ENCODE data around the gene HERC2. TPM values are rescaled to one million over a fixed set of nuclear protein-coding genes. Genes with fewer than 3 reads are reported as not detected.

HERC2 gene
- total RNA-seq, result 35.8 and 41.6 TPM in 2 replicates

GRCh38 chr15:28322129-28322588 lies at the start of gene HERC2:
TSS of gene HERC2 (minus strand) at chr15:28322179. CDS start at chr15:28321433, 746 bp downstream.

DNA sequence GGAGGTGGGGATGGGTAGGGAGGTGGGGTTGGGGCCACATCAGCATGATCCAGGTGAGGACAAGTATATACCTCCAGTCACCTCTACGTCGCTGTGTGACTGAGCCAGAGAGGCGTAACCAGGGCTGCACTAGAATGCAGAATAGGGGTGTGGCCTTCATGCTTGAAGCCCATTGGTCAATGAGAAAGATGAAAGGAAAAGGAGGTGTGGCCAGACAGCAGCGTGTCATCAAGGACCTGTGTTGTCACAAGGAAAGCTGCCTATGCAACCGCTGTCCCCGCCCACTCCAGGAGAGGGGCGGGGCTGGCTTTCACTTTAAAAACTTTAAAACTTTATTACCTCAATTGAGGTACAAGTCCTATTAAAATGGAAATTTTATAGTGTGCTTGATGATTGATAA lies 36.0 kb upstream of the HERC2 start, which contains the start of gene GOLGA6L24:
Gene GOLGA6L24, minus strand, starts transcription at position 101 of the 400 bp plus-strand sequence. Its CDS starts 61 bp downstream, at position 40.

GRCh38 chr15:28098766-28099554 lies 223.0 kb downstream of the HERC2 start, which contains the start of gene OCA2:
TSS of gene OCA2 (minus strand) at chr15:28099315. CDS start at chr15:28081874, 17,441 bp downstream.

Other genes with a start within 250 kb of the HERC2 start
- not detected in 2 replicates for gene OCA2, start 222.9 kb downstream of the HERC2 start, total RNA-seq
- gene GOLGA6L24, start 35.9 kb upstream of the HERC2 start, total RNA-seq, result not detected in 2 replicates
- not detected in 2 replicates for gene GOLGA8F, start 56.5 kb upstream of the HERC2 start, total RNA-seq
- not detected in 2 replicates for gene GOLGA8G, start 210.8 kb upstream of the HERC2 start, total RNA-seq
- not detected in 2 replicates for gene GOLGA6L25, start 231.4 kb upstream of the HERC2 start, total RNA-seq